NCI-H2196 treated with DMSO at 0.1 percent for 48 hours (cell line): ENCODE measurements around the gene PIGX.

Source experiments
- DNase-seq: peaks from one replicate; lab custom pipeline; 2025; ENCODE audit not compliant: unreplicated experiment; lab: John Stamatoyannopoulos, UW

PIGX gene

GRCh38 chr3:196754091-196754981 lies 42.2 kb downstream of the PIGX start:
- DNase-seq: no peak

- no peak for DNase-seq
These were observed 44.6 kb downstream of the PIGX start for GRCh38 chr3:196756732-196757131.

GRCh38 chr3:196757876-196758739 lies 45.9 kb downstream of the PIGX start:
- no peak for DNase-seq

- DNase-seq: no peak
These were observed 51.0 kb downstream of the PIGX start for GRCh38 chr3:196763179-196763578.

DNA sequence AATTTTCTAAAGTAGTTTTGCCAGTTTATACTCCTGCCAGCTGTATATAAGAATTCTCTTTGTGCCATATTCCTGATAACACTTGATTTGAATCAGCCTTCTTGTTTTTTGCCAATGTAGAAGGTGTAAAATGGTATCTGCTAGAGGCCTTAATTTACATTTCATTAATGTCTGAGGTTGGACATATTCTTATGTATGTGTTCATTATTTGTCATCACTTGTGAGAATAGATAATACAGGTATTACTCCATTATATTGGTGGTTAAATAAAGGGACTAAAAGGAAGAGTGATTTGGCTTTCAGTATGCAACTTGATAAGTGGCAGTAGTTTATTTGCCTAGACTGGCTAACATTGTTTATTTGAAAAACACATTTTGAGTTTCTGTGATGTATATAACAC lies 53.3 kb downstream of the PIGX start:
- no peak for DNase-seq

DNA sequence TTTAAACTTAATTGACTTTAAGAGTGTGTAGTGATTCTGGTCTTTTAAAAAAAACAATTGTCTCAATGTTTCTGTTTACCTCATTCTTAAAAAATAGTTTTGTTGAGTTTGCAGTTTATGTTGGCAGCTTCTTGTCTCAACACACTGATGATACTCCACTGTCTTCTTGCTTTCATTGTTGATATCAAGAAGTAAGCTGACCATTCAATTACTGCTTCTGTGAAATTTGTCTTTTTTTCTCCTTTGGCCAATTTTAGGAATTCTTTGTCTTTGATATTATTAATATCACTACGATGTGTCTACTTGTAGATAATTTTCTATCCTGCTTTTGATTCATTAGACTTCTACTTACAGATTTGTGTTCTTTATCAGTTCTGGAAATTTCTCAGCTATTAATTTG lies 58.9 kb downstream of the PIGX start:
- DNase-seq: no peak

GRCh38 chr3:196772102-196772501 lies 59.9 kb downstream of the PIGX start:
- DNase-seq: no peak

- no peak for DNase-seq
These were observed 60.7 kb downstream of the PIGX start for GRCh38 chr3:196772897-196773296.

DNA sequence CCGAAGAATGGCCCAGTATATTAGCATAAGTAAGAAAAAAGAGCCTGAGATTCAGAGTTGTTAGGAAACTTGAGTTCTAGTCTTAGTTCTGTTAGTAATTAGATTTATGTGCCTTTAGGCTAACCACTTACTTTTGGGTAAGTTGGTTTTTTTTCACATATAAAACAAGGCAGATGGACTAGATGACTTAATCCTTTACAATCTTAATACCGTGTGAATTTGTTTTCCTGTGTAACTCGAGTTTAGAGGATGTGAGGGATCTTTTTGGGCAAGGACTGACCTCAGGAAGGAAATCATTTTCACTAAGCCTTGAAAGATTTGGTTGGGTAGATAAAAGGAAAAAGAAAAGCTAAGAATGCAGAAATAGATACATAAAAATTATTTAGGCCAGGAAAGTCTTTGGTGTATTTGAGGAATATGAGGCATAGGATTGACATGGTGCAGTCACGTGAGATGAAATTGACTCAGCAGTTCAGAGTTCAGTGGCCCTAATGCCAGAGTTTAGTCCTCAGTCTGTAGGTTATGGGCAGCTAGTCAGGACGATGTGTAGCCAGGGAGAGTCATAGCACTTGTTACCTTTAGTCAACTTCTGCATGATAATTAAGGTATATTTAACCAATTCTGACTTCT lies 62.1 kb downstream of the PIGX start:
- DNase-seq: no peak

DNA sequence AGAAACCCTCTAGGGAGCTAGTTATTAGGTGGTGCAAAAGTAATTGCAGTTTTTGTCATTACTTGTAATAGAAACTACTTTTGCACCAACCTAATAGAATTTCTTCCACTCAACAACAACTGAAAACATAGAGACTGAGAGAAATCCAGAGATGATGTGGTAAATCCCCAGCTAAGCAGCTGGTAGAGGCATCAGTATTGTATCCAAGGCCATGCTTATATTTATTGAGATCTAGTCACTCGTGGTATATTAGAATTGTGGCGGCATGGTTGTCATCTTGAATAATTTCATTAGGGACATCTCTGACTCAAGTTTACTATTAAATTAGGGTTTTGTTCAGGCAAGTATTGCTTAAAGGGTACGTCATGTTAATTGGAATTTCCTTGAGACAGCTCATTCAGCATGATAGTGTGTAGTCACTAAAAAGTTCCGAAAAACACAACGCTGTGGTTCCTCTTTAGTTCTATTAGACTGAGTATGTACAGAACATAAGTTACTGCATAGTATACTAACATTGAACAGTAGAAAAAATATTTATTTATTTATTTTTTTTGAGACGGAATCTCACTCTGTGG lies 62.8 kb downstream of the PIGX start:
- DNase-seq: no peak

GRCh38 chr3:196775938-196776337 lies 63.8 kb downstream of the PIGX start:
- no peak for DNase-seq

DNA sequence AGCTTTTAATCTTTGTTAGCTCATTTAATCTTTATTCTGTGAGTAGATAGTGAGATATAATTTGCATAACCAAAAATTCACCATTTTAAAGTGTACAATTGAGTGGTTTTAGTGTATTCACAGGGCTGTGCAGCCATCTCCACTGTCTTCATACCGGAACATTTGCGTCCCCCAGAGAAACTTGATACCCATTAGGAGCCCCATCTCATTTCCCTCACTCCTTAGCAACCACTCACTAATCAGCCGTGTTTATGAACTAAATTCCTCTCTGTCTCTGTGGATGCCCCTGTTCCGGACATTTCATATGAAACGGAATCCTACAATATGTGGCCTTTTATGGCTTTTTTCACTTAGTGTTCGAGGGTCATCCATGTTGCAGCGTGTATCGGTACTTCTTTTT lies 65.7 kb downstream of the PIGX start:
- DNase-seq: no peak

GRCh38 chr3:196778755-196779154 lies 66.6 kb downstream of the PIGX start:
- no peak for DNase-seq

- no peak for DNase-seq
These were observed 70.3 kb downstream of the PIGX start for GRCh38 chr3:196782511-196782910.
